HepG2 (cell line): ENCODE data around the gene ETV6.

Experiments
- CTCF ChIP-seq: sonication (generic); formaldehyde crosslinking; IDR thresholded peaks from 2 replicates; pipeline ENCODE4 v1.5.0; 2020; ENCODE audit warnings: mild to moderate bottlenecking, missing genetic modification reagents, moderate library complexity
- FOXP1 ChIP-seq, 2 experiments: fragments of 450-650 bp in 1 of 2; IDR thresholded peaks; 2 replicates each; pipeline ENCODE4 v1.6.1; 2017 to 2018; ENCODE audit warnings: antibody characterized with exemption in 1 of 2
- GATAD2A ChIP-seq: IDR thresholded peaks from 2 replicates; pipeline ENCODE4 v1.6.1; 2016
- NFE2L1 ChIP-seq: sonication (generic); formaldehyde crosslinking; IDR thresholded peaks from 2 replicates; pipeline ENCODE4 v1.4.0; 2020; ENCODE audit warnings: missing genetic modification reagents, mild to moderate bottlenecking, borderline replicate concordance
- NONO ChIP-seq, 2 experiments: fragments of 450-650 bp in 1 of 2; sonication (generic) in 1 of 2; formaldehyde crosslinking in 1 of 2; IDR thresholded peaks in 1 of 2; conservative IDR thresholded peaks in 1 of 2; 2 replicates each; pipeline versions ENCODE4 v1.6.1 to v1.8.0; 2017 to 2022; ENCODE audit warnings: mild to moderate bottlenecking in 1 of 2, missing genetic modification reagents in 1 of 2, moderate library complexity in 1 of 2
- PRDM4 ChIP-seq: sonication (generic); formaldehyde crosslinking; IDR thresholded peaks from 2 replicates; pipeline ENCODE4 v1.9.0; 2021; ENCODE audit warnings: missing genetic modification reagents, borderline replicate concordance
- SPEN ChIP-seq: sonication (generic); formaldehyde crosslinking; IDR thresholded peaks from 2 replicates; pipeline ENCODE4 v1.5.1; 2020; ENCODE audit warnings: low read depth, mild to moderate bottlenecking, missing genetic modification reagents
- ZNF501 ChIP-seq: sonication (generic); formaldehyde crosslinking; IDR thresholded peaks from 2 replicates; pipeline ENCODE4 v1.5.1; 2020; ENCODE audit warnings: mild to moderate bottlenecking, moderate library complexity, missing genetic modification reagents

DNA sequence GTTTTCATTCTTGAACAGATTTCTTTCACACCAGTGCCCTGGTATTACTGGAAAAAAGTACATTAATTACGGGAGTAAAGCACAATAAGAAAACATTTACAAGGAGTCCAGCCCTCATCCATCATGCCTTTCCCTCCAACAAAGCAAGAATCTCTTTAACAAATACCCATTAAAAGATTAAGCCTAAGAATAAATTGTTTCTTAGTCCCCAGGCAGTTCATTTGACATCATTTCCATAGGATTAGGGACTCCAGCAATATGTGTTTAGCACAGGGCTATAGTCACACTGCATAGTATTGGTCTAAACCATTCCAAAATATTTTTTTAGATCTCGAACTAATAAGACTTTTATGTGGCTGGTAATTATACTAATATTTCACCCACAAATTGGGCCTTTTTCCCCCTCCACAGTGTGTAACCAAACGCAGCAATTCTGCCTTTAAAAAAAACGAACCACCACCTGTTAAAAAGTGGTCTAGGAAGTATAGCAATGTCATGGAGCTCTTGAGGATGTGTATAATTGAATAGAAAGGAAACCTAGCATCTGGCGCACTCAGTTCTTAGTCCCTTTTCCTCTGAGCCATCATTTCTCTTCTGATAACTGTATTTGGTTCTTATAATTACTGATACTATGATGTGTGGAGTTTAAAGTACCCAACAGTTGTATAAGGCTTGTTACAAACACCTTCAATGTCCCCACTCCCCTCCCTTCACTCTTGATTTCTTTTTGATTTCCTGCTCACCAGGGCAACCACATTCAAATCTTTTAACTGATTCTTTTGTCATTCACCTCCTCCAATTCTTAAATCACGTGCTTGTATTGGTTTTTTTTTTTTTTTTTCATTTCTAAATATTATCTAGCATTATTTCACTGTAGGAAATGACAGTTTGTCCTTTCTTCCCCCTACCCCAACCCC lies 138.7 kb downstream of the ETV6 start:
- TF ChIP-seq SPEN (CRISPR knock-in tag) = no peak
- no peak for TF ChIP-seq NONO (IDR thresholded peaks at IDR 0.05)
- no peak for TF ChIP-seq NONO (CRISPR knock-in tag; conservative IDR thresholded peaks at IDR 0.05)
- TF ChIP-seq NFE2L1 (CRISPR knock-in tag) = no peak
- TF ChIP-seq CTCF = no peak
- no peak for TF ChIP-seq ZNF501 (CRISPR knock-in tag)
- TF ChIP-seq PRDM4 (CRISPR knock-in tag) = no peak
- no peak for TF ChIP-seq GATAD2A
- no peak for TF ChIP-seq FOXP1 (IDR thresholded peaks at IDR 0.05)
- TF ChIP-seq FOXP1 (CRISPR knock-in tag; IDR thresholded peaks at IDR 0.05) = no peak
